ENCODE measurements around the gene NFATC1.

The NFATC1 gene

GRCh38 chr18:79428287-79428686 is 32.6 kb downstream of the NFATC1 start:
- no peak for TF ChIP-seq CTCF (conservative IDR thresholded peaks at IDR 0.05; ENCODE audit: low read depth, low read length)
- DNase-seq (ENCODE audit: low read depth) = no peak

GRCh38 chr18:79429381-79429780 is 33.7 kb downstream of the NFATC1 start:
- DNase-seq (ENCODE audit: low read depth) = no peak
- H3K4me3 ChIP-seq (ENCODE audit: low read length) = no peak overlapping the region
- TF ChIP-seq CTCF (conservative IDR thresholded peaks at IDR 0.05; ENCODE audit: low read depth, low read length) = no peak

More at GRCh38 chr18:79428287-79428686, 32.6 kb downstream of the NFATC1 start:
- H3K4me3 ChIP-seq (ENCODE audit: low read length) = no peak overlapping the region

GRCh38 chr18:79429785-79430281 is 34.1 kb downstream of the NFATC1 start:
- no peak overlapping the region for H3K4me3 ChIP-seq (ENCODE audit: low read length)
- TF ChIP-seq CTCF (conservative IDR thresholded peaks at IDR 0.05; ENCODE audit: low read depth, low read length) = no peak
- DNase-seq (ENCODE audit: low read depth) = no peak

- no peak for DNase-seq (ENCODE audit: low read depth)
- TF ChIP-seq CTCF (conservative IDR thresholded peaks at IDR 0.05; ENCODE audit: low read depth, low read length) = no peak
- no peak overlapping the region for H3K4me3 ChIP-seq (ENCODE audit: low read length)
Measured at GRCh38 chr18:79432376-79433120, 36.8 kb downstream of the NFATC1 start.

GRCh38 chr18:79433431-79433830 is 37.7 kb downstream of the NFATC1 start:
- no peak for DNase-seq (ENCODE audit: low read depth)
- H3K4me3 ChIP-seq (ENCODE audit: low read length) = no peak overlapping the region
- TF ChIP-seq CTCF (conservative IDR thresholded peaks at IDR 0.05; ENCODE audit: low read depth, low read length) = no peak

- DNase-seq (ENCODE audit: low read depth) = no peak
- no peak for TF ChIP-seq CTCF (conservative IDR thresholded peaks at IDR 0.05; ENCODE audit: low read depth, low read length)
- no peak overlapping the region for H3K4me3 ChIP-seq (ENCODE audit: low read length)
Measured at GRCh38 chr18:79434607-79435401, 39.1 kb downstream of the NFATC1 start.
